HEK293 (cell line): ENCODE data around the gene INSL3.

ENCODE experiments used
- CTCF ChIA-PET: fragments of 350-600 bp; formaldehyde crosslinking; extraction: SDS; loops from one replicate; lab custom pipeline; 2021; ENCODE audit warnings: antibody characterized with exemption; lab: Yijun Ruan, JAX
- POLR2A ChIA-PET: fragments of 300-600 bp; formaldehyde crosslinking; extraction: SDS; loops from one replicate; lab custom pipeline; 2020; ENCODE audit warnings: antibody characterized with exemption, inconsistent platforms; lab: Yijun Ruan, JAX
- H3K27ac ChIP-seq: fragments of 200-500 bp; sonication (Bioruptor generic); 2 replicates; pipeline ENCODE4 v1.5.1; 2014; ENCODE audit warnings: low read depth, low read length, control low read depth, inconsistent platforms; ENCODE audit errors: extremely low read depth
- H3K36me3 ChIP-seq, 2 experiments: fragments of 200-500 bp in 1 of 2; sonication (Bioruptor generic) in 1 of 2; 1 replicate in 1 of 2; 2 replicates in 1 of 2; pipeline ENCODE4 v1.5.1; 2014 to 2017; ENCODE audit warnings: inconsistent platforms in 2 of 2, low read length in 2 of 2; ENCODE audit not compliant: control insufficient read depth in 2 of 2, insufficient read depth in 1 of 2
- H3K4me1 ChIP-seq: fragments of 200-500 bp; sonication (Bioruptor generic); 2 replicates; pipeline ENCODE4 v1.5.1; 2014; ENCODE audit warnings: mild to moderate bottlenecking, low read length, inconsistent platforms; ENCODE audit not compliant: control insufficient read depth, insufficient read depth
- H3K4me3 ChIP-seq: 2 replicates; pipeline ENCODE4 v1.5.1; 2011; ENCODE audit warnings: low read depth, mild to moderate bottlenecking, control low read depth, low read length, moderate library complexity
- H3K9me3 ChIP-seq: fragments of 200-500 bp; sonication (Bioruptor generic); 2 replicates; pipeline ENCODE4 v1.5.1; 2014; ENCODE audit warnings: low read depth, low read length, inconsistent platforms; ENCODE audit not compliant: control insufficient read depth, insufficient read depth
- GLIS1 ChIP-seq: fragments of 450-650 bp; formaldehyde crosslinking; IDR thresholded peaks from 2 replicates; pipeline ENCODE4 v1.5.1; 2016; ENCODE audit warnings: missing biosample characterization, missing genetic modification characterization
- IKZF3 ChIP-seq: fragments of 450-650 bp; IDR thresholded peaks from 2 replicates; pipeline ENCODE4 v1.5.0; 2018; ENCODE audit warnings: missing biosample characterization, mild to moderate bottlenecking, missing genetic modification characterization, moderate library complexity
- MYNN ChIP-seq: fragments of 450-650 bp; formaldehyde crosslinking; IDR thresholded peaks from 2 replicates; pipeline ENCODE4 v1.5.1; 2016; ENCODE audit warnings: missing biosample characterization, missing genetic modification characterization, borderline replicate concordance
- MZF1 ChIP-seq: fragments of 450-650 bp; formaldehyde crosslinking; IDR thresholded peaks from 2 replicates; pipeline ENCODE4 v1.5.1; 2017; ENCODE audit warnings: missing biosample characterization, missing genetic modification characterization, borderline replicate concordance
- SETDB1 ChIP-seq: IDR thresholded peaks from one replicate; pipeline ENCODE4 v1.6.1; 2017; ENCODE audit warnings: mild to moderate bottlenecking, low read length, moderate library complexity, mixed read lengths; ENCODE audit not compliant: insufficient read length
- ZBTB26 ChIP-seq: fragments of 450-650 bp; formaldehyde crosslinking; optimal IDR thresholded peaks from 2 replicates; pipeline ENCODE3; 2016; ENCODE audit warnings: missing biosample characterization, mild to moderate bottlenecking, missing genetic modification characterization
- ZFP37 ChIP-seq: fragments of 450-650 bp; formaldehyde crosslinking; IDR thresholded peaks from 2 replicates; pipeline ENCODE4 v1.5.1; 2016; ENCODE audit warnings: missing biosample characterization, missing genetic modification characterization
- ZFP41 ChIP-seq: fragments of 450-650 bp; formaldehyde crosslinking; IDR thresholded peaks from 2 replicates; pipeline ENCODE4 v1.5.1; 2016; ENCODE audit warnings: missing biosample characterization, missing genetic modification characterization, borderline replicate concordance
- ZFP69B ChIP-seq: fragments of 450-650 bp; formaldehyde crosslinking; IDR thresholded peaks from 2 replicates; pipeline ENCODE4 v1.5.1; 2016; ENCODE audit warnings: missing biosample characterization, missing genetic modification characterization
- ZNF114 ChIP-seq: fragments of 450-650 bp; formaldehyde crosslinking; IDR thresholded peaks from 2 replicates; pipeline ENCODE4 v1.5.0; 2017; ENCODE audit warnings: missing biosample characterization, missing genetic modification characterization
- ZNF133 ChIP-seq: fragments of 450-650 bp; formaldehyde crosslinking; IDR thresholded peaks from 2 replicates; pipeline ENCODE4 v1.5.1; 2016; ENCODE audit warnings: missing biosample characterization, missing genetic modification characterization
- ZNF148 ChIP-seq: fragments of 450-650 bp; formaldehyde crosslinking; IDR thresholded peaks from 2 replicates; pipeline ENCODE4 v1.5.0; 2017; ENCODE audit warnings: missing biosample characterization, missing genetic modification characterization, borderline replicate concordance
- ZNF174 ChIP-seq: fragments of 450-650 bp; formaldehyde crosslinking; IDR thresholded peaks from 2 replicates; pipeline ENCODE4 v1.5.0; 2017; ENCODE audit warnings: missing biosample characterization, mild to moderate bottlenecking, missing genetic modification characterization
- ZNF24 ChIP-seq: fragments of 450-650 bp; formaldehyde crosslinking; IDR thresholded peaks from 2 replicates; pipeline ENCODE4 v1.5.1; 2016; ENCODE audit warnings: missing biosample characterization, missing genetic modification characterization
- ZNF280D ChIP-seq: fragments of 450-650 bp; formaldehyde crosslinking; IDR thresholded peaks from 2 replicates; pipeline ENCODE4 v1.5.1; 2016; ENCODE audit warnings: missing biosample characterization, missing genetic modification characterization
- ZNF292 ChIP-seq: fragments of 450-650 bp; formaldehyde crosslinking; IDR thresholded peaks from 2 replicates; pipeline ENCODE4 v1.5.1; 2016; ENCODE audit warnings: low read depth, missing biosample characterization, missing genetic modification characterization, borderline replicate concordance
- ZNF513 ChIP-seq: fragments of 450-650 bp; IDR thresholded peaks from 2 replicates; pipeline ENCODE4 v1.5.1; 2018; ENCODE audit warnings: missing biosample characterization, missing genetic modification characterization
- ZNF521 ChIP-seq: fragments of 450-650 bp; formaldehyde crosslinking; IDR thresholded peaks from 2 replicates; pipeline ENCODE4 v1.5.1; 2017; ENCODE audit warnings: missing biosample characterization, mild to moderate bottlenecking, missing genetic modification characterization
- ZNF530 ChIP-seq: fragments of 450-650 bp; formaldehyde crosslinking; IDR thresholded peaks from 2 replicates; pipeline ENCODE4 v1.5.1; 2016; ENCODE audit warnings: low read depth, missing biosample characterization, missing genetic modification characterization
- ZNF560 ChIP-seq: fragments of 450-650 bp; formaldehyde crosslinking; IDR thresholded peaks from 2 replicates; pipeline ENCODE4 v1.5.1; 2017; ENCODE audit warnings: missing biosample characterization, missing genetic modification characterization, borderline replicate concordance
- ZNF580 ChIP-seq: fragments of 450-650 bp; formaldehyde crosslinking; IDR thresholded peaks from 2 replicates; pipeline ENCODE4 v1.5.1; 2016; ENCODE audit warnings: missing biosample characterization, missing genetic modification characterization
- ZNF701 ChIP-seq: fragments of 450-650 bp; formaldehyde crosslinking; IDR thresholded peaks from 2 replicates; pipeline ENCODE4 v1.5.1; 2016; ENCODE audit warnings: missing biosample characterization, missing genetic modification characterization
- TF ChIP-seq, protein P1 (sequence below): sonication (generic); formaldehyde crosslinking; IDR thresholded peaks from 2 replicates; pipeline ENCODE4 v1.8.1; 2022; ENCODE audit warnings: mild to moderate bottlenecking, moderate library complexity, missing genetic modification reagents

INSL3 gene

GRCh38 chr19:17865364-17866311, 44.3 kb upstream of the INSL3 start (continued):
- TF ChIP-seq ZNF148 (tag by site-specific recombination): no peak

GRCh38 chr19:17863520-17864182, 42.3 kb upstream of the INSL3 start:
- peaks cover 0 to 60% of the 10 kb centered on the region in 2 experiments; a peak in 2 of 3 replicates for H3K36me3 ChIP-seq
- ChIA-PET CTCF (interaction anchor here (0.6 to 1.5 kb wide), 4 partner anchors 8 to 529 kb away, joined by 3 to 9 read pairs (median 4); partner anchors contain the start of genes ANO8 and CCDC124), POLR2A (interaction anchor here (0.6 to 1.6 kb wide), 2 partner anchors 69 to 460 kb away, joined by 3 to 5 read pairs; partner anchors contain the start of gene CCDC124)
- H3K4me1 ChIP-seq: 0 out of 2 replicates have a peak, but pooled peaks cover 3% of the 10 kb centered on the region
- no peak overlapping the region for H3K27ac ChIP-seq
- no peaks in the 10 kb centered on the region for H3K9me3 ChIP-seq
- H3K4me3 ChIP-seq: no peak overlapping the region
- TF ChIP-seq ZNF24 (tag by site-specific recombination) (no peak), MZF1 (tag by site-specific recombination) (no peak), ZNF701 (tag by site-specific recombination) (no peak), ZNF174 (tag by site-specific recombination) (no peak), GLIS1 (tag by site-specific recombination) (peak; percentile 80), ZFP69B (tag by site-specific recombination) (no peak), ZNF114 (tag by site-specific recombination) (no peak), ZNF292 (tag by site-specific recombination) (no peak), ZFP41 (tag by site-specific recombination) (no peak), ZNF521 (tag by site-specific recombination) (no peak), ZNF530 (tag by site-specific recombination) (no peak), ZBTB26 (no peak), ZNF513 (tag by site-specific recombination) (no peak), ZNF280D (tag by site-specific recombination) (no peak), ZFP37 (tag by site-specific recombination) (no peak), ZNF133 (tag by site-specific recombination) (no peak), ZNF580 (tag by site-specific recombination) (no peak), MYNN (tag by site-specific recombination) (no peak), ZNF560 (tag by site-specific recombination) (no peak), IKZF3 (tag by site-specific recombination) (peak; percentile 54), SETDB1 (no peak)
- TF ChIP-seq, protein P1, sequence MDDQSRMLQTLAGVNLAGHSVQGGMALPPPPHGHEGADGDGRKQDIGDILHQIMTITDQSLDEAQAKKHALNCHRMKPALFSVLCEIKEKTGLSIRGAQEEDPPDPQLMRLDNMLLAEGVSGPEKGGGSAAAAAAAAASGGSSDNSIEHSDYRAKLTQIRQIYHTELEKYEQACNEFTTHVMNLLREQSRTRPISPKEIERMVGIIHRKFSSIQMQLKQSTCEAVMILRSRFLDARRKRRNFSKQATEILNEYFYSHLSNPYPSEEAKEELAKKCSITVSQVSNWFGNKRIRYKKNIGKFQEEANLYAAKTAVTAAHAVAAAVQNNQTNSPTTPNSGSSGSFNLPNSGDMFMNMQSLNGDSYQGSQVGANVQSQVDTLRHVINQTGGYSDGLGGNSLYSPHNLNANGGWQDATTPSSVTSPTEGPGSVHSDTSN: no peak
